Prostate gland (tissue), 2 donors: Measurements from ENCODE around the gene SMIM11.
"Not testable (repeated sequence)": the region's sequence is repeated elsewhere in the genome, so short reads cannot be mapped to it uniquely, and the experiment has no call there.

Source experiments
- POLR2A ChIP-seq: fragments of 450-650 bp; IDR thresholded peaks from one replicate; pipeline ENCODE4 v1.6.1; 2016; ENCODE audit warnings: antibody characterized with exemption, mild to moderate bottlenecking
- POLR2AphosphoS5 ChIP-seq: sonication (generic); formaldehyde crosslinking; IDR thresholded peaks from one replicate; pipeline ENCODE4 v1.6.1; 2017; ENCODE audit warnings: antibody characterized with exemption
- TF ChIP-seq, protein P1 (sequence below), 4 experiments: fragments of 200-600 bp in 2 of 4; fragments of 450-650 bp in 2 of 4; sonication (generic) in 2 of 4; IDR thresholded peaks; 1 replicate in 3 of 4; 2 replicates in 1 of 4; pipeline ENCODE4 v1.5.1; 2016 to 2019; ENCODE audit warnings: antibody characterized with exemption in 4 of 4, mild to moderate bottlenecking in 2 of 4, moderate library complexity in 2 of 4

DNA sequence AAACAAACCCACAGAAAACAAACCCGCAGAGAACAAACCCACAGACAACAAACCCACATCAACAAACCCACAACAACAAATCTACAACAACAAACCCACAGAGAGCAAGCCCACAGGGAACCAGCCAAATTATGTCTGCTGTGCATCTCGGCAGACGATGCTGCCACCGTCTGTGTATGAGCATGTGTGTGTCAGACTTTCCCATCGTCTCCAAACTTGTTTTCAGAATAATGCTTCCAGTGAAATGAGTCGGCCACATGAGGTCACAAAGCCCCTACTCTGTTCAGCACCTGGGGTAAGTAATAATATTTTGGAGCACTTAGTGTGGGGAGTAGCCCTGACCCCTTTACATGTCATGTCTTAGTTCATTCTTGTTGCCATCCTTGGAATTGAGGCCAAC, 30.8 kb downstream of the SMIM11 start:
- not testable (repeated sequence) for TF ChIP-seq POLR2A, POLR2AphosphoS5
- TF ChIP-seq, protein P1, sequence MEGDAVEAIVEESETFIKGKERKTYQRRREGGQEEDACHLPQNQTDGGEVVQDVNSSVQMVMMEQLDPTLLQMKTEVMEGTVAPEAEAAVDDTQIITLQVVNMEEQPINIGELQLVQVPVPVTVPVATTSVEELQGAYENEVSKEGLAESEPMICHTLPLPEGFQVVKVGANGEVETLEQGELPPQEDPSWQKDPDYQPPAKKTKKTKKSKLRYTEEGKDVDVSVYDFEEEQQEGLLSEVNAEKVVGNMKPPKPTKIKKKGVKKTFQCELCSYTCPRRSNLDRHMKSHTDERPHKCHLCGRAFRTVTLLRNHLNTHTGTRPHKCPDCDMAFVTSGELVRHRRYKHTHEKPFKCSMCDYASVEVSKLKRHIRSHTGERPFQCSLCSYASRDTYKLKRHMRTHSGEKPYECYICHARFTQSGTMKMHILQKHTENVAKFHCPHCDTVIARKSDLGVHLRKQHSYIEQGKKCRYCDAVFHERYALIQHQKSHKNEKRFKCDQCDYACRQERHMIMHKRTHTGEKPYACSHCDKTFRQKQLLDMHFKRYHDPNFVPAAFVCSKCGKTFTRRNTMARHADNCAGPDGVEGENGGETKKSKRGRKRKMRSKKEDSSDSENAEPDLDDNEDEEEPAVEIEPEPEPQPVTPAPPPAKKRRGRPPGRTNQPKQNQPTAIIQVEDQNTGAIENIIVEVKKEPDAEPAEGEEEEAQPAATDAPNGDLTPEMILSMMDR (IDR thresholded peaks at IDR 0.05) = not testable (repeated sequence)
